Stomach (tissue), 9 donors: Measurements from ENCODE around the gene AJM1. TPM values are rescaled to one million over a fixed set of nuclear protein-coding genes. Genes with fewer than 3 reads are reported as not detected.
A peak's percentile ranks its signal among the peaks of the same experiment; 100 is the strongest.
"Not testable (repeated sequence)": the region's sequence is repeated elsewhere in the genome, so short reads cannot be mapped to it uniquely, and the experiment has no call there.

ENCODE experiments used
- DNase-seq, 2 donors: peaks; one replicate each; pipeline versions ENCODE4 v3.0.0 to v3.0.0-alpha.2; 2013 to 2019
- H3K27ac ChIP-seq, 5 donors: fragments of 200-600 bp in 4 of 5; sonication (generic) in 4 of 5; one replicate each; pipeline ENCODE4 v1.5.1; 2013 to 2019; ENCODE audit warnings: mild to moderate bottlenecking in 1 of 5, moderate library complexity in 1 of 5
- H3K27me3 ChIP-seq, 3 donors: fragments of 200-600 bp; sonication (generic); one replicate each; pipeline ENCODE4 v1.5.1; 2017 to 2019; ENCODE audit warnings: mixed run types in 1 of 3
- H3K36me3 ChIP-seq, 4 donors: fragments of 200-600 bp; sonication (generic); 1 replicate in 3 of 4; 2 replicates in 1 of 4; pipeline ENCODE4 v1.5.1; 2016 to 2019
- H3K4me1 ChIP-seq, 4 donors: fragments of 200-600 bp; sonication (generic); one replicate each; pipeline ENCODE4 v1.5.1; 2016 to 2019
- H3K4me3 ChIP-seq, 4 donors: fragments of 200-600 bp; sonication (generic) in 3 of 4; one replicate each; pipeline ENCODE4 v1.5.1; 2016 to 2019; ENCODE audit warnings: mild to moderate bottlenecking in 1 of 4
- H3K9me3 ChIP-seq, 4 donors: fragments of 200-600 bp; sonication (generic); one replicate each; pipeline ENCODE4 v1.5.1; 2016 to 2019
- EP300 ChIP-seq: sonication (generic); formaldehyde crosslinking; IDR thresholded peaks from one replicate; pipeline ENCODE4 v1.6.1; 2017; ENCODE audit warnings: antibody characterized with exemption
- POLR2A ChIP-seq, 4 donors: fragments of 450-650 bp; IDR thresholded peaks; one replicate each; pipeline ENCODE4 v1.6.1; 2016; ENCODE audit warnings: antibody characterized with exemption in 4 of 4, control low read depth in 2 of 4, mild to moderate bottlenecking in 1 of 4, moderate library complexity in 1 of 4
- POLR2AphosphoS5 ChIP-seq, 3 donors: sonication (generic); formaldehyde crosslinking; IDR thresholded peaks; one replicate each; pipeline ENCODE4 v1.6.1; 2016; ENCODE audit warnings: antibody characterized with exemption in 3 of 3
- WGBS, 5 donors: extraction: QIAGEN DNeasy Blood & Tissue Kit in 3 of 5; methylation state at CpG; one replicate each; pipeline versions ENCODE4 v1.1.5 to v1.1.7; 2013 to 2018; 5-methylcytosine and 5-hydroxymethylcytosine counted together
- intact Hi-C: fragments of 100-400 bp; cut with DNase I; formaldehyde crosslinking; loops from one replicate; pipeline ENCODE4 v1.15.1; 2023; ENCODE audit warnings: low total_unique reads
- polyA plus RNA-seq, 3 donors: library from polyadenylated mRNA; stranded (reverse); fragments of 200-250 nt; gene quantifications; one replicate each; pipeline ENCODE4 v1.2.3, GENCODE V29; 2013
- total RNA-seq, 5 donors: library from RNA; depleted of rRNA; stranded (reverse); fragments of >200 nt; gene quantifications; one replicate each; pipeline versions ENCODE4 v1.1.0 to v1.2.3, GENCODE V29; 2014 to 2016
- TF ChIP-seq, protein P1 (sequence below), 7 experiments: fragments of 450-650 bp in 4 of 7; fragments of 200-600 bp in 3 of 7; sonication (generic) in 3 of 7; IDR thresholded peaks; one replicate each; pipeline ENCODE4 v1.5.1; 2016 to 2019; ENCODE audit warnings: antibody characterized with exemption in 7 of 7, control low read depth in 2 of 7, mild to moderate bottlenecking in 1 of 7
- donor health status: healthy with polysubstance abuse.
- donor health status: Bipolar disorder and iron deficiency.
- donor health status: healthy.

AJM1 gene
- total and polyA plus RNA-seq, 8 donors, result 0.46 to 37.4 (median 2.6) TPM

DNA sequence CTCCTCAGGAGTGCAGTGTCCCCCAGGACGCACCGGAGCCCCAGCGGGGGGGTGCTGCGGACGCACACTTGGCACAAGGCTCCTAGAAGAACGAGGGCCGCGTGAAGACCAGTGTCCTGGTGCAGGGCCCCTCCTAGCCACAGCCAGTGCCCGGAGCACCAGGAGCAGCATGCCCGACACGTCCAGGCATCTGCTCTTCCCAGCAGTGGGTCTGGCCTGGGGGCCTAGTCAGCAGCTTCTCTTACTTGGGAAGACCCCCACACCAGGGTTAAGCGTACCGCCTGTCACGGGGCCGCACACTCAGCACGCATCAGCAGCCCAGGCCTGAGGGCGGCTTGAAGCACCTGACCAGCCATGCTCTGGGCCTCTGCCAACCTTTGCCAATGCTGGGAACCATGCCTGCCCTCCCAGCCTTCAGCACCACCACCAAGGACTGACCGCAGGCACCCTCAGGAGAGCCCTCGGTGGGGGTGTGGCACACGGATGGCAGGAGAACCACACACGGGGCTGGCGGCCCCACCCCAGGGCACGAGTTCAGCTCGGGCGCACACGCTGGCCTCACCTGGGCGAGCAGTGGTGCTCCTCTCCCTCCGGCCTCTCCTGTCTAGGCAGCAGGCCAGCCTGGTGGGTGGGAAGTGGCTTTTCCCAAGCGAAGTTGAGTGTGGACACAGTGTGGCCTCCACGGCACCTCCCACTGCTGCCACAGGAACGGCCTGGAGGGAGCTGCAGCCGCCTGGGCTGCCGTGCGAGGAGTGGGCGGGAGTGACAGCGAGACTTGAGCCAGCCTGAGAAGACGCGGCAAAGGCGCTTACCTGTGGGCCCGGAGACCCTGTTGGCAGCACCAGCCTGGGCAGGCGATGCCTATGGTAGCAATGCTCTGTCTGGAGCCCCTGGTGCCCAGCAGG lies 12.0 kb upstream of the AJM1 start:
- DNase-seq, result peak in 1 of 2 donors; percentile 4
- intact Hi-C loops, result no loop called here
- no peak overlapping the region for H3K4me3 ChIP-seq
- no peak overlapping the region for H3K27ac ChIP-seq
- no peaks in the 10 kb centered on the region for H3K9me3 ChIP-seq
- H3K4me1 ChIP-seq, result no peaks in the 10 kb centered on the region
- TF ChIP-seq, protein P1, sequence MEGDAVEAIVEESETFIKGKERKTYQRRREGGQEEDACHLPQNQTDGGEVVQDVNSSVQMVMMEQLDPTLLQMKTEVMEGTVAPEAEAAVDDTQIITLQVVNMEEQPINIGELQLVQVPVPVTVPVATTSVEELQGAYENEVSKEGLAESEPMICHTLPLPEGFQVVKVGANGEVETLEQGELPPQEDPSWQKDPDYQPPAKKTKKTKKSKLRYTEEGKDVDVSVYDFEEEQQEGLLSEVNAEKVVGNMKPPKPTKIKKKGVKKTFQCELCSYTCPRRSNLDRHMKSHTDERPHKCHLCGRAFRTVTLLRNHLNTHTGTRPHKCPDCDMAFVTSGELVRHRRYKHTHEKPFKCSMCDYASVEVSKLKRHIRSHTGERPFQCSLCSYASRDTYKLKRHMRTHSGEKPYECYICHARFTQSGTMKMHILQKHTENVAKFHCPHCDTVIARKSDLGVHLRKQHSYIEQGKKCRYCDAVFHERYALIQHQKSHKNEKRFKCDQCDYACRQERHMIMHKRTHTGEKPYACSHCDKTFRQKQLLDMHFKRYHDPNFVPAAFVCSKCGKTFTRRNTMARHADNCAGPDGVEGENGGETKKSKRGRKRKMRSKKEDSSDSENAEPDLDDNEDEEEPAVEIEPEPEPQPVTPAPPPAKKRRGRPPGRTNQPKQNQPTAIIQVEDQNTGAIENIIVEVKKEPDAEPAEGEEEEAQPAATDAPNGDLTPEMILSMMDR (IDR thresholded peaks at IDR 0.05), result no peak
- TF ChIP-seq POLR2A (IDR thresholded peaks at IDR 0.05) (no peak), POLR2AphosphoS5 (IDR thresholded peaks at IDR 0.05) (no peak), EP300 (no peak)
- 89 to 94% (median 92%) methylated on average over 22 to 41 of the region's 41 CpGs for WGBS, 5 donors
- H3K36me3 ChIP-seq, result peaks cover 61 to 96% (median 92%) of the 10 kb centered on the region in 4 donors
- no peaks in the 10 kb centered on the region for H3K27me3 ChIP-seq

DNA sequence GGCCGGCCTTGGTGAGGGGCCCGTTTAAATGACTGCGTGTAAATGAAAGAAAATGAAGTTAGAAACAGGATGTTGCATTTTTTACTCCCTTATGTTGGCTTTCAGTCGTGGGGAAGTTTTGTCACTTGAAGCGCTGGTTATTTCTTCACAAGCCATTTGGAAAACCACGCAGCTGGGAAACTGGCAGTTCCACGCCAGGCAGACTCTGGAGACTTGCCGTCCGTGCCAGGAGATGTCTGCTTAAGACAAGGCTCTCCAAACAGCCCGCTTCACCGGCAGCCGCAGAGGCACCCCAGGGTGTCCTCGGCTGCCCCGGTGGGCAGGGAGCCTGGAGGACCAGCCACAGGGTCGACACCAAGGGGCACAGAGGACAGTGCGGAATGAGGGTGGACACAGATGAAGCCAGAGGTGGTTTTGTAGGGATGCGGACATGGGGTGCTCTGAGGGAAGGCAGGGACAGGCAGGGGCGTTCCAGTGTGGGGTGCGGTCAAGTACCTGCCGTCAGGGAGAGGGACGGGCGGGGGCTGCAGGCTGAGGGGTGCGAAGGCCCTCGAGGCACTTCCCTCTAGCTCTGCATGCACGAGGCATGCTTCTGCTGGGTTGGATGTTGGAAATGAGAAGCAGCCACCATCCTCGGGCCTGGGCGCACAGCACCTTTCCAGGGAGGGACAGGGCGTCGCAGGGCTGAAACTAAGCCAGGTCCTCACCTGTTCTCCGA lies 11.1 kb upstream of the AJM1 start:
- intact Hi-C loops, result no loop called here
- Histone ChIP-seq H3K4me1 (no peaks in the 10 kb centered on the region), H3K36me3 (peaks cover 51 to 96% (median 92%) of the 10 kb centered on the region in 4 donors), H3K27me3 (no peaks in the 10 kb centered on the region), H3K9me3 (no peaks in the 10 kb centered on the region), H3K27ac (no peak overlapping the region), H3K4me3 (no peak overlapping the region)
- 90 to 92% (median 91%) methylated on average over 28 to 30 of the region's 30 CpGs for WGBS, 5 donors
- TF ChIP-seq, protein P1 (IDR thresholded peaks at IDR 0.05), result no peak
- TF ChIP-seq POLR2A (IDR thresholded peaks at IDR 0.05) (no peak), EP300 (no peak), POLR2AphosphoS5 (IDR thresholded peaks at IDR 0.05) (no peak)
- peak in 1 of 2 donors; percentile 2 for DNase-seq

DNA sequence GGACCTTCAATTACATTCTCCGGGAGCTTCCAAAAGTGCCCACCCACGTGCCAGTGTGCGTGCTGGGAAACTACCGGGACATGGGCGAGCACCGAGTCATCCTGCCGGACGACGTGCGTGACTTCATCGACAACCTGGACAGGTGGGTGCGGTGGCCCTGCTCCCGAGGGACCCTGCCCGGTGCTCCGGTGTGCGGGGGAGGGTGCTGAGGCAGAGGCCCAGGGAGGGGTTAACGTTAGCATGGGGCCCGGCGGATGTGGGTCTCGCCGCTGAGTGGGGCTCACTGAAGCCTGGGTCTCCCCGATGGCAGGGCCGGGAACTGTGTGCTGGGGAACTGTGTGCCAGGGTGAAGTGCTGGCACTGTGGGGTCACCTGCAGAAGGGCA lies 10.6 kb upstream of the AJM1 start:
- peak in 1 of 2 donors; percentile 8 for DNase-seq
- Histone ChIP-seq H3K36me3 (peaks cover 46 to 96% (median 92%) of the 10 kb centered on the region in 4 donors), H3K9me3 (no peaks in the 10 kb centered on the region), H3K27ac (no peak overlapping the region), H3K27me3 (no peaks in the 10 kb centered on the region), H3K4me1 (no peaks in the 10 kb centered on the region), H3K4me3 (no peak overlapping the region)
- TF ChIP-seq, protein P1 (IDR thresholded peaks at IDR 0.05), result no peak
- TF ChIP-seq EP300 (no peak), POLR2AphosphoS5 (IDR thresholded peaks at IDR 0.05) (no peak), POLR2A (IDR thresholded peaks at IDR 0.05) (no peak)
- 89 to 100% (median 94%) methylated on average over 1 to 23 of the region's 23 CpGs for WGBS, 5 donors
- intact Hi-C loops, result no loop called here

DNA sequence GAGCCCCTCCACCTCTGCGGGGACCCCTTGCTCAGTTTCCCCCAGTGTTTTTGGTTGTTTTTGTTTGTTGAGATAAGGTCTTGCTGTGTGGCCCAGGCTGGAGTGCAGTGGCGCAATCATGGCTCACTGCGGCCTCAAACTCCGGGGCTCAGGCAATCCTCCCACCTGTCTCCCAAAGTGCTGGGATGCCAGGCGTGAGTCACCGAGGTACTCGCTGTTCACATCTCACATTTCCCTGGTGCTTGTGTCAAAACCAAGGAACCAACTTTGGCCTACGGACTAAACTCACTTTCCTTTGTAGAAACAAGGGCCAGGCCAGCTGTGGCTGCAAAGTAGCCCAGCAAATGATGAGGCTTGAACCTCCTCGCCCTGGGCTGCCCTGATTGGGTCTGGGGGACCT lies 9.7 kb upstream of the AJM1 start:
- TF ChIP-seq, protein P1 (IDR thresholded peaks at IDR 0.05), result no peak
- WGBS, 5 donors, result 85 to 98% (median 92%) methylated on average over 8 to 9 of the region's 9 CpGs
- Histone ChIP-seq H3K9me3 (no peaks in the 10 kb centered on the region), H3K27ac (no peak overlapping the region), H3K27me3 (no peaks in the 10 kb centered on the region), H3K4me1 (no peaks in the 10 kb centered on the region), H3K36me3 (peaks cover 42 to 96% (median 92%) of the 10 kb centered on the region in 4 donors), H3K4me3 (no peak overlapping the region)
- intact Hi-C loops, result no loop called here
- no peak for DNase-seq

DNA sequence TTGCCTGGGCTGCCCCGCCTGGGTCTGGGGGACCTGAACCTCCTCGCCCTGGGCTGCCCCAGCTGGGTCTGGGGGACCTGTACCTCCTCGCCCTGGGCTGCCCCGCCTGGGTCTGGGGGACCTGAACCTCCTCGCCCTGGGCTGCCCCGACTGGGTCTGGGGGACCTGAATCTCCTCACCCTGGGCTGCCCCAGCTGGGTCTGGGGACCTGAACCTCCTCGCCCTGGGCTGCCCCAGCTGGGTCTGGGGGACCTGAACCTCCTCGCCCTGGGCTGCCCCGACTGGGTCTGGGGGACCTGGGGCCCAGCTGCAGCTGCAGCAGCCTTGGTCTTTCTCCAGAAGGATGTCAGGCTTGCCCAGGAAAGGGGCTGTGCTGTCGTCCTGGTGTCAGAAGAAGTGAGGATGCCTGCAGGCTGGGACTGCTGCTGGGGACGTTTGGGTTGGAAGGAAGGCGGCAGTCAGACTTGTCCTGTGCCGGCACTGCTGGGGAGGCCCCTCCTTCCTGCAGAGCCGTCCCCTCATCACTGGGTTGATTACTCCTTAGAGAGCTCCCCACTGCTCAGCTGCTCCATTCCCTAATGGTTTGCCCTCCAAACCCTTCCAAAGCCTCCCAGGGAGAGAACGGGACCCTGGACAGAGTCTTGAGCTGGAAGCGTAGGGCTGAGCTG lies 8.8 kb upstream of the AJM1 start:
- H3K27ac ChIP-seq, H3K9me3 ChIP-seq, H3K4me3 ChIP-seq, H3K4me1 ChIP-seq, H3K27me3 ChIP-seq, intact Hi-C loops: not testable (repeated sequence)
- peak in 1 of 2 donors; percentile 1 for DNase-seq
- H3K36me3 ChIP-seq, result peaks cover 37 to 96% (median 92%) of the 10 kb centered on the region in 4 donors
- 76 to 93% (median 88%) methylated on average over 7 to 16 of the region's 16 CpGs for whole genome bisulfite sequencing, 5 donors
